HUES64 (cell line): ENCODE measurements around the gene IGSF9.

Experiments
- H3K27ac ChIP-seq: 2 replicates; pipeline ENCODE4 v1.7.0; 2013; ENCODE audit warnings: low read depth, low read length, inconsistent platforms
- H3K27me3 ChIP-seq: 2 replicates; pipeline ENCODE4 v1.6.1; 2013; ENCODE audit warnings: mild to moderate bottlenecking, low read length; ENCODE audit not compliant: insufficient read depth
- H3K36me3 ChIP-seq: 2 replicates; pipeline ENCODE4 v1.6.1; 2013; ENCODE audit warnings: mild to moderate bottlenecking, low read length; ENCODE audit not compliant: insufficient read depth
- H3K4me1 ChIP-seq: 2 replicates; pipeline ENCODE4 v1.6.1; 2013; ENCODE audit warnings: mild to moderate bottlenecking, low read length, moderate library complexity; ENCODE audit not compliant: insufficient read depth
- H3K4me3 ChIP-seq: 2 replicates; pipeline ENCODE4 v1.5.1; 2013; ENCODE audit warnings: mild to moderate bottlenecking, low read length, moderate library complexity
- H3K9ac ChIP-seq: 2 replicates; pipeline ENCODE4 v1.6.1; 2013; ENCODE audit warnings: mild to moderate bottlenecking, low read depth, low read length
- H3K9me3 ChIP-seq: 2 replicates; pipeline ENCODE4 v1.6.1; 2013; ENCODE audit warnings: low read depth, low read length; ENCODE audit not compliant: insufficient read depth
- WGBS: fragments of 150-250, 120-280 bp; methylation state at CpG from one replicate; pipeline ENCODE4 v1.1.7; 2013; ENCODE audit warnings: missing lambda C conversion rate; 5-methylcytosine and 5-hydroxymethylcytosine counted together

IGSF9 gene

DNA sequence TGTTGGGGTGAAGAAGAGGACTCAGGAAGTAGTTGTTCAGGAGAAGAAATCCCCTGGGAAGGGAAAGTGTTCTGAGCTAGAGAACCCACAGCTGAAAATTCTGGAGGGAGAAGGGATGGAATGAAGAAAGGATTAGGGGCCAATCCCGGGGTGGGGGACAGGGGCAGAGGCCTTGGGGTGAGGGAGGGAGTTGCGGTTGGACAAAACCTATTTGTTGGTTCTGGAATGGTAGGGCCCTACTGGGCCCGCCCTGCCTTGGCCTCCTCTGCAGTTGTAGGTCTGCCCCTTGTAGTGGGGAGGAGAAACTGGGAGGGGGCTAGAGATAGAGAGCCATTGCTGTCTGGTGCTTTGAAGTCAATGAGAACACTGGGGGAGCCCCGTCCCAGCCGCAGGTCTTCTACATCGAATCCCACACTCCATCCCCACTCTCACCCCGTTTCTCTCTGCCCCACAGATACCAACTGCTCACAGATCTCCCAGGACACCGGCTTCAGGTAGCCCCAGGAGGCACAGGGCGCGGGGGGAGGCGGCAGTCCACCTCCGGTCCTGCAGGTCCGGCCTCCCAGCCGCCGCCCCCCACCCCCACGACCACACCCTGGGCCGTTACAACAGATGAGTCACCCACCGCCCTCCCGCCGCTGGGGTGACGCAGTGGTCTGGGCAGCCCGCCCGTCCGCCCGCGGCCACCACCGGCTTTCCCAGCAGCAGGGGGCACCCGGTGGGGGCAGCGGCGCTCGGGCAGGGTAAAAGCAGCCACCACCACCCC, 21.2 kb downstream of the IGSF9 start:
- Histone ChIP-seq H3K9me3 (no peaks in the 10 kb centered on the region), H3K9ac (peak overlapping the region; percentile 80), H3K4me3 (peak overlapping the region; percentile 85), H3K36me3 (peaks cover 27% of the 10 kb centered on the region), H3K27ac (peak overlapping the region; percentile 77), H3K4me1 (peaks cover 25% of the 10 kb centered on the region), H3K27me3 (no peaks in the 10 kb centered on the region; the same call in 1 of the 2 replicates)
- WGBS, result 3% methylated on average over 31 of the region's 31 CpGs

DNA sequence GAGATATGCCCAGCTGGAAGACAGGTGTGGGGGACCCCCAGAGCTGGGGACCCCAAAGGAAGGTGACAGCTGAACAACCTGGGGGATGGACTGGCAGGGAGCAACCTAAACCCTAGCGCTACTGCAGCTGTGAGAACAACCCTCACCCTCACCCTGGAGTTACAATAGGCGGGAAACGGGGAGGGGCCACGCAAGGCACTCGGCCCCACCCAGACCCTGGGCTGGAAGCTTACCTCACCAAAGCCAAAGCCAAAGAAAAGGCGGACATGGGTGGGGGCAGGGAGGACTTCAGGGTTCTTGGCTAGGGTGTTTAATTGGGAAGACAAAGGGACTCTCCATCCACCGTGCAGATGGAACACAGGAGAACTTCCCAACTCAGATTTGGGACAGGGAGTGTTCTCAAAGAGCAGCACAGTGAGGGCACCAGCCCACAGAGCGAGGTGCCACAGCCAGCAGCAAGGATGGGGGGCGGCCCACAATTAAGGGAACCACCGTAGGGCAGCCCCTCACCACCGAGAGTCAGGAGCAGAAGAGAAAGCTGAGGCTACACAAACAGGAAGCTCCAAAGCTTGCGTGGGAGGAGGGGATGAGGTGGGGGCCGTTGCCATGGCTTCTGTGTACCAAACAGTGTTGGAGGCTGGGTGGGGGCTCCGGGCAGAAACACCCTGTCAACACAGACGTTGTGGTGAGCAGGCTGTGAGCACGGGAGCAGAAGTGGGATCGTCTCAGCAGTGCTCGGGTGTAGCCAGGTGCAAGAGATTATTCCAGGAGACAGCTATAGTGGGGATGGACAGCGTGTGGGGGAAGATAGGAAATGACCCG, 22.0 kb downstream of the IGSF9 start:
- H3K4me3 ChIP-seq, result peak overlapping the region; percentile 85
- peak overlapping the region; percentile 71 for H3K9ac ChIP-seq
- WGBS, result 16% methylated on average over 20 of the region's 20 CpGs
- no peaks in the 10 kb centered on the region for H3K9me3 ChIP-seq
- H3K4me1 ChIP-seq, result peaks cover 25% of the 10 kb centered on the region
- no peaks in the 10 kb centered on the region; the same call in 1 of the 2 replicates for H3K27me3 ChIP-seq
- H3K27ac ChIP-seq, result peak overlapping the region; percentile 59; the same call in 1 of the 2 replicates
- H3K36me3 ChIP-seq, result peaks cover 32% of the 10 kb centered on the region

DNA sequence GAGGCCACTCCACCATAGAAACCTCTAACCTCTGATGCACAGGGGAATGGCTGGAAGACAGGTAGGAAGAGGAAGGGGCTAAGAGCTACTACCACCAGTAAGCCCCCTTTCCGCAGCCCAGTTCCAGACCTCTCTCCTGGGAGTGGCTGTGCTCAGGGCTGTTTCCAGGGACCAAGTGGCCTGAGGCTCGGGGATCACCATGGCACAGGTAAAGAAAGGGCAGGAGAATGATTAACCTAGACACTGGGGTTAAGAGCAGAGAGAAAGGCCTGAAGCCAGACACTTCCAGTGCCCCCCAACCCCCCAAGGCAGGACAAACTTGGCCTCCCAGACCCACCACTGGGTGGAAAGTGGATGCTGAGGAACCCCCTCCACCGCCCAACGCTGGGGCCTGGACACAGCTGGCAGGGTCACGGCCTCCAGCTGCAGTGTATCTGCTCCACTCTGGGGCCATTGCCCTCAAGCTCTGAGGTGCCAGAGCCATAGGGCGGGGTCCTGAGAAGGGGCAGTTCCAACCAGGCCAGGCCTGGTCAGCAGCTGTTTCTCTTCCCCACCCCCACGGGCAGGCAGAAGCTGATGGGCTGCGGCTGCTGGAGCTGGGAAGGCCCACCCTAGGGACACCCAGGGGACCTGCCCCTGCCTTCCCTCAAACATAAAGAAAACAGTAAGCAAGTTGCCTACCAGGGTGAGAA, 22.8 kb downstream of the IGSF9 start:
- no peaks in the 10 kb centered on the region for H3K9me3 ChIP-seq
- H3K4me1 ChIP-seq, result peaks cover 25% of the 10 kb centered on the region
- no peaks in the 10 kb centered on the region; the same call in 1 of the 2 replicates for H3K27me3 ChIP-seq
- no peak overlapping the region for H3K9ac ChIP-seq
- H3K27ac ChIP-seq, result peak overlapping the region; percentile 2; the same call in 1 of the 2 replicates
- peaks cover 34% of the 10 kb centered on the region for H3K36me3 ChIP-seq
- 77% methylated on average over 8 of the region's 8 CpGs for WGBS
- peak overlapping the region; percentile 85 for H3K4me3 ChIP-seq

DNA sequence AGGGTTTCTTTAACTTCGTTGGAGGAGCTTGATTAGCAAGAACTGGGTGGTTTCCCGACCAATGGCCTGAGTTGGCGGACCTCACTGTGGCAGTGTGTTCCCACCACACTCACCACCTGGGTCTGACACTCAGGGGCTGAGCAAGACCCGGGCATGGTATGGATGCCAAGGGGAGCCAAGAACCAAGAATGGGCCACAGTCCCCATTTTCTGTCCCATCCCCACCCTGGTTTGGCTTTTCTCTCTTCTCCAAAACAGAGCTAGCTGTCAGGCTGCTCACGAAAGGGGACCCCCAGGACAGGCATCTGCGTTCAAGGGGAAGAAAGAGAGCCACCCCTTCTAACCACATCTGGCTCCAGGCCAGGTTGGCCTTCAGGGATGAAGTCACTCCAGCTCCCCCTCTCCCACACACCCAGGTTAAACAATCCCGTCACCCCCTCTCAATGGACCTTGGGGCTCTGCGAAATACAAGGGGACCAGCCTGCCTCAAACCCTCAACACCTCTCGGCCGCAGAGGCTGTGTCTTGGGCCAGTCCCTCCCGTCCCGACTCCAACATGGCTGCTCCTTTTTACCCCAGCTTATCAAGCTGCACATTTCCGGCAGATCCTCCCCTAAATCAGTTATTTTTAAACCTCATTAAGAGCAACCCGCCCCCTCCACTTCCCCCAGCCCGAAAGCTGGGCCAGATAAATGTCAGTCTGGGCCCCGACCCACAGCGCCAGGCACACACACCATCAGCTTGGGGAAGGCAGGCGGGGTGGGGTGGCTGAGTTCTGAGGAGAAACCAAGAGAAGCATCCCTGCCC, 23.5 kb downstream of the IGSF9 start:
- no peak overlapping the region for H3K27ac ChIP-seq
- peaks cover 25% of the 10 kb centered on the region for H3K4me1 ChIP-seq
- H3K27me3 ChIP-seq, result no peaks in the 10 kb centered on the region; the same call in 1 of the 2 replicates
- H3K9me3 ChIP-seq, result no peaks in the 10 kb centered on the region
- H3K36me3 ChIP-seq, result peaks cover 38% of the 10 kb centered on the region
- no peak overlapping the region for H3K9ac ChIP-seq
- 84% methylated on average over 18 of the region's 18 CpGs for WGBS
- H3K4me3 ChIP-seq, result no peak overlapping the region

DNA sequence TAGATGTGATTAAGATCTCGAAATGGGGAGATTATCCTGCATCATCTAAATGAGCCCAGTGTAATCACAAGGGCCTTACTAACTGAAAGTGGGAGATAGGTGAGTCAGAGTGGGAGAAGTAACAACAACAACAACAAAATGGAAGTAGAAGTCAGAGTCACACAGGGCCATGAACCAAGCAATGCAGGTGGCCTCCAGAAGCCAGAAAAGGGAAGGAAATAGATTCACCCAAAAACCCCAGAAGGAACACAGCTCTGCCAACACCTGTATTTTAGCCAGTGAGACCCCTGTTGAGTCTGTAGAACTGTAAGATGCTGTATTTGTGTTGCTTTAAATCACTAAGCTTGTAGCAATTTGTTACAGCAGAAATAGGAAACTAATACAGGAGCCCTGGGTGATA, 24.2 kb downstream of the IGSF9 start:
- H3K27me3 ChIP-seq, result no peaks in the 10 kb centered on the region; the same call in 1 of the 2 replicates
- H3K4me1 ChIP-seq, result peaks cover 32% of the 10 kb centered on the region
- peaks cover 33% of the 10 kb centered on the region for H3K36me3 ChIP-seq
- H3K9ac ChIP-seq, result no peak overlapping the region
- no peak overlapping the region for H3K27ac ChIP-seq
- H3K9me3 ChIP-seq, result no peaks in the 10 kb centered on the region
- 94% methylated on average over 1 of the region's 1 CpG for WGBS
- no peak overlapping the region for H3K4me3 ChIP-seq

DNA sequence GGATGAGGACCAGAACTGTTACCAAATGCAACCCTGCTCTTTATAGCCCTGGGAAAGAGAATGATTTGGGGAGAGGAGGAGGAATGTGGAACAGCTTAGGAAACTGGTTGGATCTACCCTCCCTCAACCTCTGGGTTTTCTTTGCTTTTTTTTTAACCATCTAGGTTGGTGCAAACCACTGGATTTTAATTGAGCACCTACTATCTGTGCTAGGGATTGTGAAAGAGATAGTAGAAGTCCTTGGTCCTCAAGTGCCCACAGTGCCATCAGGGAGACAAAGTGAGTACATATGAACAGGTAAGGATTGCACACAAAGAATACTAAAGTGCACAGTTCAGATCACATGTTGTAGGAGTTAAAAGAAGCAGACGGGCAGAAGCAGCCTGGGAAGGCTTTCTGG, 24.8 kb downstream of the IGSF9 start:
- WGBS, result 85% methylated on average over 1 of the region's 1 CpG
- Histone ChIP-seq H3K27me3 (no peaks in the 10 kb centered on the region; the same call in 1 of the 2 replicates), H3K4me3 (no peak overlapping the region), H3K4me1 (peaks cover 34% of the 10 kb centered on the region), H3K36me3 (peaks cover 33% of the 10 kb centered on the region), H3K27ac (no peak overlapping the region), H3K9me3 (no peaks in the 10 kb centered on the region), H3K9ac (no peak overlapping the region)

DNA sequence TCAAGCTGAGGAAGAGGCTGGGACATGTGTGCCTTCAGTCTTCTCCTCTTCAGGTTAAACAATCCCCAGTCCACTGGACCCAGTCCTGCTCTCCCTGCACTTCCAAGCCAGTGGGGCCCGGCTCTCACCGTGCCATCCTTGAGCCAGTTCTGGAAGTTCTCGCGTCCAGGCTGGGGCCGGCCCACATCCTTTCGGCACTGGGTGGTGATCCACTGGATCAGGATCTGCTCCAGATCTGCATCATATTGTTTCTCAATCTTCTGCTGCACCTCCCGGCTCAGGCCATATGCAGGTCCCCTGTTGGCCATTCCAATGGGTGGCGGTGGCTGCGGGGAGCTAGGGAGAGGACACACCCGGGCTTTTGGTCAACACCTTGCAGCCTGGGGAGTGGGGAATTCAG, 25.2 kb downstream of the IGSF9 start:
- Histone ChIP-seq H3K9ac (no peak overlapping the region), H3K4me1 (peaks cover 37% of the 10 kb centered on the region), H3K4me3 (no peak overlapping the region), H3K9me3 (no peaks in the 10 kb centered on the region), H3K27me3 (no peaks in the 10 kb centered on the region; the same call in 1 of the 2 replicates), H3K36me3 (peaks cover 33% of the 10 kb centered on the region), H3K27ac (no peak overlapping the region)
- 95% methylated on average over 10 of the region's 10 CpGs for WGBS

DNA sequence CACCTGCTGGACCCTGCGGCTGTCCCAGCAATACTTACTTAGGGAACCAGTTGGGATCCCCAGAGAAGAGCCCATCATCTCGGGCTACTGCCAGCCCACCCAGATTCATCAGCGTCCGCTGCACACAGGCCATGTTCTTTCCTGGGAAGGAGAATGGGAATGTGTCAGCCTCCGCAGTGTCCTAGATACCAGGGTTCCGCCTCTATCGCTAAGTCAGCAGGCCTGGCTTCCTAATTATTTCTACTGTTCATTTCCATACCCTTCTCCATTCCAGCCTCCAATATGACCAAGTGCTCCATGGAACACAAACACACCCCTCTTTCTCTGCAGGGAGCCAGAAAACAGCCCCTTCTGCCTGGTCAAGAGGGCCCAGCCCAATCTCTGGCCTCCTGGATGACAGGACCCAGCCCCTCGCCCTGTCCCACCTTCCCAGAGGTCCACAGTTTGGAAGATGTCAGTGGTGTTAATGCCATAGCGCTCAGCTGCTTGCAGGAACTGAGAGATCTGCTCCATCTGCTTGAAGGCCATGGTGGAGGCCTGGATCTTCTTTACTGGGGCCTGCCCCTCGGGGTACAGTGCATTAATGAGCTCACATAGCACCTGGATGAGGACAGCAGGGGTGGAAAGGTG, 26.1 kb downstream of the IGSF9 start:
- 96% methylated on average over 10 of the region's 10 CpGs for WGBS
- no peak overlapping the region for H3K27ac ChIP-seq

DNA sequence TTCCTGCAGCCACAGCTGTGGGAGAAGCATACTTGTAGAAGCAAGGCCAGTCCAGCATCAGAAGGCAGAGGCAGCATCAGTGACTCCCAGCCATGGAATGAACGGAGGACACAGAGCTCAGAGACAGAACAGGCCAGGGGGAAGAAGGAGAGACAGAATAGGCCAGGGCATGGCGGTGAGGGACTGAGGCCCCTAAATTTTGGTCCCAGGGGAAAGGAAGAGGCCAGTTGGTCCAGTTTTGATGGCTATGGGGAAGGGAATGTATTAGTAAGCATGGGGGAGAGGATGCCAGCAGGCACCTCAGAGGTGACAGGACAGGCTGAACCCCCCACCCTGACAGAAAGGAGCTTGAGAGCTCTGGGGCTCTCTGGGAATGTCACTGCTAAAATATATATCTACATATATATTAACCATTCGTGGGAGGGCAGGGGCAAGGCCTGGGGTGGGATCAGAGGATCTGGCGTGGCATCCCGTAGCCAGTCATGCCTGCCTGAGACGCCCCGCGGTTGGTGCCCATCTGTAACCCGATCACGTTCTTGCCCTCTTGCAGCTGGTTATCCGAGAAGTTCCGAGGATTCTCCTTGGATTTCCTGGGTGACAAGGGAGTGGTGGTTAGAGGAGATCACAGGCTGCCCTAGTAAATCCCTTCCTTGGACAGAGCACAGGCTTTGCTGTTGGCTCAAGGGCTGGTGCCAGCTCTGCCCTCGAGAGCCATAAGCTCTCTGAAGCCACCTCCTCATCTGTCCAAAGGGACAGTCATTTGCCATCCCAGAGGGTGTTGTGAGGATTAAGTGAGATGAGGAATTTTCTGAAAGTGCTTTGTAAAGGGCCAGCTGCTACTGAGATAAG, 26.8 kb downstream of the IGSF9 start:
- H3K36me3 ChIP-seq, result peaks cover 33% of the 10 kb centered on the region
- 92% methylated on average over 13 of the region's 13 CpGs for WGBS

More for the DNA sequence above, 26.1 kb downstream of the IGSF9 start:
- peaks cover 33% of the 10 kb centered on the region for H3K36me3 ChIP-seq
- peaks cover 41% of the 10 kb centered on the region for H3K4me1 ChIP-seq
- H3K9ac ChIP-seq, result no peak overlapping the region
- H3K9me3 ChIP-seq, result no peaks in the 10 kb centered on the region
- no peaks in the 10 kb centered on the region; the same call in 1 of the 2 replicates for H3K27me3 ChIP-seq
- no peak overlapping the region for H3K4me3 ChIP-seq

More for the DNA sequence above, 26.8 kb downstream of the IGSF9 start:
- peaks cover 40% of the 10 kb centered on the region for H3K4me1 ChIP-seq
- no peak overlapping the region for H3K4me3 ChIP-seq
- no peak overlapping the region for H3K9ac ChIP-seq
- H3K9me3 ChIP-seq, result no peaks in the 10 kb centered on the region
- H3K27ac ChIP-seq, result no peak overlapping the region
- no peaks in the 10 kb centered on the region for H3K27me3 ChIP-seq
